ENCODE measurements around the gene PASD1.

The PASD1 gene

GRCh38 chrX:151701531-151701930 is 138.1 kb downstream of the PASD1 start:
- no peak for DNase-seq (ENCODE audit: low read depth)

- no peak for DNase-seq (ENCODE audit: low read depth)
Observed at GRCh38 chrX:151702026-151702714, 138.7 kb downstream of the PASD1 start.

DNA sequence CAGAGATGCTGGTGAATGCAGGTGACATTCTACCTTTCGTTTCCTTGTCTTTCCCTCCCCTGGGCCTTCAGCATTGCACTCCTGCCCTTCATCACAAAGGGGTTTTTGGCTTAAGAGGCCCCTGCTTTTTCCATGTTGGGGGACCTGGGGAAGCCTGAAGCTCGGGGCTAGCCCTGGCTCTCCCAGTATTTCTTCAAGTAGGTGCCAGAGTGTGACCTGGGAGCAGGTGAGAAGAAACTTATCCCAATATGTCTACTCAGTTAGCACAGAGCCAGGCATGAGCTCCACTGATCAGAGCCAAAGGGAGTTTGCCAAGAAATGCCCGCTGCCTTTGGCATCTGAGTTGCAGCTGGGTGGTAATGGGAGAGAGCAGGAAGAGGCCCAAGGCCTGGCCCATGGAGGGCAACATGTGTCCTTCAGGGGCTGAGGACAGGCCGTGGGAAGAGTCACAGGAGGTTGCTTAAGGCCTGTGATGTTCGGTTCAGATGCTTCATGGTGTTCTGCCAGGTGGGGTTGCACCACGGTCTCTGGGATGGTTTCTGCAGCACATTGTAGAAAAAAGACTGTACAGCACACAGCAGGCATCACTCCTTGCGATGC is 139.4 kb downstream of the PASD1 start:
- DNase-seq (ENCODE audit: low read depth) = no peak

DNA sequence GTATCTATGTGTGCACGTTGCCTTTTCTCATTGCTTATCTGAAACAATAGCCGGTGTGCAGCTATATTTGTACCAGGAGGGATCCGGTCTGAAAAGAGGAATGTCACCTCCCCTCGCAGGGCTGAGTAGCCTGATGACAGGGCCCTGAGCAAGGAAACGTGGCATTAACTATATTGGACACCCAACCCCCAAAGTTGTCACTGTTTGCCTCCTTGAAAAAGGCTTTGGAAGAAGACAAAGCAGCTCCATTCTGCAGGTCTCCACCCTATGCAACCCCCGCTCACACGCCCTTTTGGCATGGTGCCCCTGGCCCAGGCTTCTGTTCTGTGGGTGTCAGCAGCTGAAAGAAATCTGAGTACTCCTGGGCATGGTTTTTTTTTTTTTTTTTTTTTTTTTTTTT is 140.0 kb downstream of the PASD1 start:
- no peak for DNase-seq (ENCODE audit: low read depth)

- no peak for DNase-seq (ENCODE audit: low read depth)
Observed at GRCh38 chrX:151704041-151704663, 140.7 kb downstream of the PASD1 start.

GRCh38 chrX:151708821-151709220 is 145.3 kb downstream of the PASD1 start:
- no peak for DNase-seq (ENCODE audit: low read depth)

GRCh38 chrX:151710457-151710856 is 147.0 kb downstream of the PASD1 start:
- DNase-seq (ENCODE audit: low read depth) = no peak

GRCh38 chrX:151711154-151711553 is 147.7 kb downstream of the PASD1 start:
- no peak for DNase-seq (ENCODE audit: low read depth)

DNA sequence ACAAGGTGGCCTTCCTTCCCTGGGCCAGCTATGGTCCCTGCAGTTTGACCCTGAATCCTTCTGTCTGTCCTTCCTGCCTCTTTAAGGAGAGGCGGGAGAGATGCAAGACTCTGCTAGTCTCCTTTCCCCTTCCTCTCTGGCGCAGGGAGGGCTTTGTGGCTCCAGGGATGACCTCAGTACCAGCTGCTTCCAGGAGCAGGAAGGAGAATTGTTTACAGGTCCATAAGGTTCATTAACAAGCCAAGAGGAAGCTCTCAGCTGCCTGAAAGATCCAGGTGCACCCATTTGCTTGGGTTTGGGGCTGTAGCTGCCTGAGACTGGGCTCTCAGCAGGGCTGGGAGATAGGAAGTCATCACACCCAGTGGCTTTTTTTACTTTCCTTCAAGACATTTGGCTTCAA is 148.3 kb downstream of the PASD1 start:
- no peak for DNase-seq (ENCODE audit: low read depth)

- DNase-seq (ENCODE audit: low read depth) = no peak
Observed at GRCh38 chrX:151712253-151712652, 148.8 kb downstream of the PASD1 start.

DNA sequence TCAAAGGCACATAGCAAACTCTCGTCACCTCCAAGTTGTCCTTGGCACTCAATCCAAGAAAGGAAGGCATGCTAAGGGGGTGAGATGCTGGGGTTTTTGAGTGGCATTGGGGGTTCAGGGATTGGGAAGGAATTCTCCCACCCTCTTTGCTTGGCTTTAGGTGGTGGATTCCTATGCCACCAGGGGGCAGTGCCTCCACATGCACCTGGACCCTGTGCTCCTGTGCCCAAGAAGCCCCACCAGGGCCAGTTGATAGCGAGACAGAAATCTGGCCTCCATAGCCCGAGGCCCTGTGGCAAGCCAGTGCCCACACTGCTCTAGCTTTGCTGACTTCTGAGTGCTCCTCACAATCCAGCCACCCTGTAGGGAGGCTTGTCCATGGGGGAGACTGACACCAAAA is 150.4 kb downstream of the PASD1 start:
- DNase-seq (ENCODE audit: low read depth) = no peak

- DNase-seq (ENCODE audit: low read depth) = no peak
Observed at GRCh38 chrX:151714362-151714761, 150.9 kb downstream of the PASD1 start.

DNA sequence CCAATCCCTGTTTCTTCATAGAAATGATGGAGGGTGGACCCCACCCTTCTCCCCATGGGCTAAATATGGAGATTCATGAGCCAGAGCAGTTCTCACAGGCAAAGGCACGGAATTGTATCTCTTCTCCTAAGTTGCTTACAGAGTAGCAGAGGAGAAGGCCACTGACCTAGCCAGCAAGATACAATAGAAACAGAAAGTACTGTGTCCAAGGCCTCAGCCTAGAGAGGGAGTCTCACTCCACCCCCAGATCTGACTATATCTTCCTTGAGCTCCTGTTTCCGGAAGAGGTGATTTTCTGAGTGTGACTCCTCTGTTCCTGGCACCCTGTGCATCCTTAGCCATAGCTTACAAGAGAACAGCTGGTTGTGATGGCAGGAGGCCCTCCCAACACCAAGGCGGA is 152.3 kb downstream of the PASD1 start, which contains the start of gene FATE1:
FATE1 (plus strand) TSS at position 284 of the 400 bp plus-strand sequence; CDS start at position 369, 85 bp downstream.
- DNase-seq (ENCODE audit: low read depth) = no peak

DNA sequence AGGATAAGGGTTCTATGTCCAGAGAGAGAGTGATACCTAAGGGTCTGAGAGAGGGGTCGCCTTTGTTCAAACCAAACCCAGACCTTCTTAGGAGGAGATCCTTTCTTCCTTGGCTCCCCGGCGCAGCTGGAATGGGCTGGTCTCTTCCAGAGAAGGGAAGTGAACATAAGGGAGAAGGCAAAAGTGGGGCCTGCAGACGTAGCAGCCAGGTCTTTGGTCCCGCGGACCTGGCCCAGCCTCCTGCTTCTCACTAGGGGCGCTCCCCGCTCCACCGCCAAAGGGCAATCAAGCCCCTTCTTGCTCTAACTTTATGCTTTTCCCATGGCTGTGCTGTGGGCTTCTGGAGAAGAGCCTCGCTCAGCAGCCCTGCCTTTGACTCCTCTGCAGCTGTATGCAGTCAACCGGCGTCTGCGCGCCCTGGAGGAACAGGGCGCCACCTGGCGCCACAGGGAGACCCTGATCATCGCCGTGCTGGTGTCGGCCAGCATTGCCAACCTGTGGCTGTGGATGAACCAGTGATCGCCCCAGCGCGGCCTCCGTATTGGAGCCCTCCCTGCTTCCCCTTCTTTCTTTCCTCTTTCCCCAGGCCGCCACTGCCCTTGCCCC is 158.9 kb downstream of the PASD1 start:
- DNase-seq (ENCODE audit: low read depth) = no peak

DNA sequence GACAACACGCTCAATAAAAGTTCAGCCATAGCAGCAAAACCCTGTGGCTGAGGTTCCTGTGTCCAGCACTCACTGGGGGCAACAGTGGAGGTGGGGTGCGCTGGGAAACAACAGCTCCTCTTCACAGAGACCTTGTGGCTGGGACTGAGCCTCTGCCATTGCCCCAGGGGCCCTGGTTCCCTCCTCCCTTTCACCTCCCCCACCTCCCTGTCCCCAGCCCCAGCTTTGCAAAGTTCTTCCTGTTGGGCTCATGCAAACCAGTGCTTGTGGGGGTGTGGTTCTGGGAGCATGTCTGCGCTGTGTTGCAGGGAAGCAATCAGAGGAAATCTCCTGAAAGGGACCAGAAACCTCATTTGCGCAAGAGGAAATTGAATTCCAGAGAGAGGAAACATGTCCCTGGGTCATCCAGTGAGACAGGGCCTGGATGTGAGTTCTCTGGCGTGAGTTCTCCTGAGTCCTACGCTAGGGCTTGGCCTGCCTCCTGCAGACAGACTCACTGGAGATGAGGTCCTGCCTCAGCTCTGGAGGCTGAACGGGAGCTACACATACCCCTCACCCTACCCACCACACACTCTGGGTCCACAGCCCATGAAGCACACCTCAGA is 159.8 kb downstream of the PASD1 start:
- DNase-seq (ENCODE audit: low read depth) = no peak

GRCh38 chrX:151724563-151725337 is 161.3 kb downstream of the PASD1 start:
- DNase-seq (ENCODE audit: low read depth) = no peak

- DNase-seq (ENCODE audit: low read depth) = no peak
Observed at GRCh38 chrX:151725338-151725614, 161.8 kb downstream of the PASD1 start.

All from activated T-helper 1 cell treated with Interleukin-2 at 50 U/mL for 16 hours (primary cell).